PC-9 (cell line): Measurements from ENCODE around the gene CACNA1G.

ENCODE experiments used
- CTCF ChIP-seq: fragments of 200-600 bp; sonication (generic); conservative IDR thresholded peaks from 2 replicates; pipeline ENCODE4 v1.6.1; 2017; ENCODE audit warnings: mixed run types, antibody characterized with exemption, mild to moderate bottlenecking, moderate library complexity
- EZH2 ChIP-seq: fragments of 200-600 bp; sonication (generic); IDR thresholded peaks from 2 replicates; pipeline ENCODE4 v1.8.0; 2017; ENCODE audit warnings: antibody characterized with exemption, low read depth

- TF ChIP-seq CTCF (no peak), EZH2 (no peak)
These were observed 54.0 kb downstream of the CACNA1G start for GRCh38 chr17:50614471-50615051.
